SK-N-SH (cell line): ENCODE data around the gene TRAPPC3. TPM values are rescaled to one million over a fixed set of nuclear protein-coding genes. Genes with fewer than 3 reads are reported as not detected.

ENCODE experiments used
- CTCF ChIA-PET: fragments of 300-600, 350-600 bp; formaldehyde crosslinking; extraction: SDS; loops from one replicate; lab custom pipeline; 2021; lab: Yijun Ruan, JAX
- POLR2A ChIA-PET: fragments of 350-600 bp; sonication (Branson Sonifier 250); formaldehyde crosslinking; extraction: SDS; loops from one replicate; lab custom pipeline; 2020; ENCODE audit warnings: antibody characterized with exemption, inconsistent platforms; lab: Yijun Ruan, JAX
- DNase-seq: peaks from one replicate; pipeline ENCODE4 v3.0.0; 2012
- H2AFZ ChIP-seq: fragments of 200-600 bp; sonication (generic); 2 replicates; pipeline ENCODE4 v1.8.1; 2016; ENCODE audit warnings: antibody characterized with exemption, mild to moderate bottlenecking, low read depth
- H3F3A ChIP-seq: fragments of 200-600 bp; sonication (generic); replicated peaks from 2 replicates; pipeline ENCODE3; 2016; ENCODE audit warnings: antibody characterized with exemption, mild to moderate bottlenecking; ENCODE audit not compliant: insufficient read depth
- H3K27ac ChIP-seq, 2 experiments: fragments of 200-500 bp in 1 of 2; fragments of 200-600 bp in 1 of 2; sonication (Bioruptor generic) in 1 of 2; sonication (generic), shearing (Covaris generic) in 1 of 2; 2 replicates each; pipeline versions ENCODE4 v1.5.1 to v1.6.1; 2014 to 2016; ENCODE audit warnings: low read depth in 2 of 2, inconsistent platforms in 1 of 2, low read length in 1 of 2, mild to moderate bottlenecking in 1 of 2, mixed read lengths in 1 of 2
- H3K27me3 ChIP-seq: fragments of 200-600 bp; sonication (generic), shearing (Covaris generic); 2 replicates; pipeline ENCODE4 v1.6.1; 2016; ENCODE audit warnings: mixed run types; ENCODE audit not compliant: insufficient read depth
- H3K36me3 ChIP-seq, 2 experiments: fragments of 200-500 bp in 1 of 2; fragments of 200-600 bp in 1 of 2; sonication (Bioruptor generic) in 1 of 2; sonication (generic) in 1 of 2; replicated peaks in 1 of 2; 2 replicates each; pipeline versions ENCODE3 to v1.5.1; 2014 to 2016; ENCODE audit warnings: low read length in 1 of 2, mild to moderate bottlenecking in 1 of 2; ENCODE audit not compliant: insufficient read depth in 2 of 2, control insufficient read depth in 1 of 2
- H3K4me1 ChIP-seq, 2 experiments: fragments of 200-500 bp in 1 of 2; fragments of 200-600 bp in 1 of 2; sonication (Bioruptor generic) in 1 of 2; sonication (generic), shearing (Covaris generic) in 1 of 2; 2 replicates each; pipeline versions ENCODE4 v1.5.1 to v1.6.1; 2014 to 2016; ENCODE audit warnings: low read depth in 1 of 2, low read length in 1 of 2, mixed run types in 1 of 2; ENCODE audit not compliant: insufficient read depth in 2 of 2, control insufficient read depth in 1 of 2
- H3K4me2 ChIP-seq: fragments of 200-600 bp; sonication (generic), shearing (Covaris generic); 2 replicates; pipeline ENCODE4 v1.6.1; 2017; ENCODE audit warnings: mixed run types
- H3K4me3 ChIP-seq, 2 experiments: fragments of 200-500 bp in 1 of 2; fragments of 200-600 bp in 1 of 2; sonication (Bioruptor generic) in 1 of 2; sonication (generic), shearing (Covaris generic) in 1 of 2; 2 replicates each; pipeline versions ENCODE4 v1.5.1 to v1.8.1; 2014 to 2016; ENCODE audit warnings: low read depth in 2 of 2, inconsistent platforms in 1 of 2, low read length in 1 of 2, mild to moderate bottlenecking in 1 of 2, mixed read lengths in 1 of 2, moderate library complexity in 1 of 2
- H3K79me2 ChIP-seq: fragments of 200-600 bp; sonication (generic); 2 replicates; pipeline ENCODE4 v1.8.1; 2017; ENCODE audit warnings: mild to moderate bottlenecking; ENCODE audit not compliant: insufficient read depth
- H3K9ac ChIP-seq: fragments of 200-600 bp; sonication (generic); 2 replicates; pipeline ENCODE4 v1.6.1; 2017; ENCODE audit warnings: mixed run types
- H3K9me2 ChIP-seq: fragments of 200-600 bp; sonication (generic); 2 replicates; pipeline ENCODE4 v1.6.1; 2017; ENCODE audit warnings: mixed run types
- H3K9me3 ChIP-seq: fragments of 200-600 bp; sonication (generic); 2 replicates; pipeline ENCODE4 v1.6.1; 2017; ENCODE audit warnings: mixed run types, mild to moderate bottlenecking, moderate library complexity
- H4K20me1 ChIP-seq: fragments of 200-600 bp; sonication (generic); 2 replicates; pipeline ENCODE4 v1.6.1; 2017; ENCODE audit warnings: mild to moderate bottlenecking, mixed run types; ENCODE audit not compliant: insufficient read depth
- CTCF ChIP-seq: fragments of 200-600 bp; sonication (generic); IDR thresholded peaks from 2 replicates; pipeline ENCODE4 v1.6.1; 2017; ENCODE audit warnings: antibody characterized with exemption, mild to moderate bottlenecking, moderate library complexity
- EP300 ChIP-seq, 2 experiments: IDR thresholded peaks; 2 replicates each; pipeline versions ENCODE4 v1.4.0 to v1.6.1; 2012; ENCODE audit warnings: borderline replicate concordance in 1 of 2, low read depth in 1 of 2, low read length in 1 of 2
- EZH2phosphoT487 ChIP-seq: fragments of 200-600 bp; sonication (generic); IDR thresholded peaks from 2 replicates; pipeline ENCODE4 v1.6.1; 2017; ENCODE audit warnings: low read depth, mixed run types, mild to moderate bottlenecking, antibody characterized with exemption, moderate library complexity, borderline replicate concordance
- FOXJ3 ChIP-seq: sonication (generic); formaldehyde crosslinking; IDR thresholded peaks from 2 replicates; pipeline ENCODE4 v1.5.1; 2020; ENCODE audit warnings: mild to moderate bottlenecking, missing genetic modification reagents
- GABPA ChIP-seq: IDR thresholded peaks from 2 replicates; pipeline ENCODE4 v1.4.0; 2012; ENCODE audit warnings: low read depth, mild to moderate bottlenecking
- IRF3 ChIP-seq: fragments of 150-350 bp; IDR thresholded peaks from 2 replicates; pipeline ENCODE4 v1.6.1; 2016; ENCODE audit warnings: mild to moderate bottlenecking, low read depth, low read length
- MAX ChIP-seq: IDR thresholded peaks from 2 replicates; pipeline ENCODE4 v1.4.0; 2012; ENCODE audit warnings: low read depth
- MXI1 ChIP-seq: IDR thresholded peaks from 2 replicates; pipeline ENCODE4 v1.6.1; 2012; ENCODE audit warnings: mild to moderate bottlenecking, low read depth, low read length, improper control_type of control experiment
- POLR2AphosphoS5 ChIP-seq: IDR thresholded peaks from 2 replicates; pipeline ENCODE4 v1.6.1; 2012; ENCODE audit warnings: low read depth, low read length
- RFX5 ChIP-seq: IDR thresholded peaks from 2 replicates; pipeline ENCODE4 v1.6.1; 2012; ENCODE audit warnings: mild to moderate bottlenecking, improper control_type of control experiment, low read length
- SIN3A ChIP-seq: IDR thresholded peaks from 2 replicates; pipeline ENCODE4 v1.6.1; 2012; ENCODE audit warnings: low read depth, mild to moderate bottlenecking, low read length, moderate library complexity, borderline replicate concordance
- TAF1 ChIP-seq: IDR thresholded peaks from 2 replicates; pipeline ENCODE4 v1.6.1; 2012; ENCODE audit warnings: low read depth, mild to moderate bottlenecking, low read length, moderate library complexity, borderline replicate concordance
- TCF12 ChIP-seq: IDR thresholded peaks from 2 replicates; pipeline ENCODE4 v1.4.0; 2012
- TEAD4 ChIP-seq: IDR thresholded peaks from 2 replicates; pipeline ENCODE4 v1.4.0; 2012; ENCODE audit warnings: mild to moderate bottlenecking, borderline replicate concordance; ENCODE audit not compliant: insufficient read depth
- USF1 ChIP-seq: IDR thresholded peaks from 2 replicates; pipeline ENCODE4 v1.4.0; 2012; ENCODE audit warnings: low read depth, borderline replicate concordance
- USF2 ChIP-seq: fragments of 150-350 bp; IDR thresholded peaks from 2 replicates; pipeline ENCODE4 v1.6.1; 2017; ENCODE audit warnings: antibody characterized with exemption, low read length, low read depth, borderline replicate concordance
- ZBTB33 ChIP-seq: IDR thresholded peaks from 2 replicates; pipeline ENCODE4 v1.4.0; 2012; ENCODE audit warnings: low read depth, borderline replicate concordance
- WGBS: methylation state at CpG from one replicate; pipeline ENCODE4 v1.1.6; 2017; ENCODE audit warnings: low lambda C conversion rate; 5-methylcytosine and 5-hydroxymethylcytosine counted together
- polyA plus RNA-seq, 3 experiments: library from polyadenylated mRNA; depleted of rRNA; stranded (reverse); fragments of >200 nt; gene quantifications; 2 replicates each; pipeline ENCODE4 v1.2.3, GENCODE V29; 2012

The TRAPPC3 gene
- polyA plus RNA-seq, 1 of the 3 experiments (the other 2 are of a cell fraction), result 149 TPM

DNA sequence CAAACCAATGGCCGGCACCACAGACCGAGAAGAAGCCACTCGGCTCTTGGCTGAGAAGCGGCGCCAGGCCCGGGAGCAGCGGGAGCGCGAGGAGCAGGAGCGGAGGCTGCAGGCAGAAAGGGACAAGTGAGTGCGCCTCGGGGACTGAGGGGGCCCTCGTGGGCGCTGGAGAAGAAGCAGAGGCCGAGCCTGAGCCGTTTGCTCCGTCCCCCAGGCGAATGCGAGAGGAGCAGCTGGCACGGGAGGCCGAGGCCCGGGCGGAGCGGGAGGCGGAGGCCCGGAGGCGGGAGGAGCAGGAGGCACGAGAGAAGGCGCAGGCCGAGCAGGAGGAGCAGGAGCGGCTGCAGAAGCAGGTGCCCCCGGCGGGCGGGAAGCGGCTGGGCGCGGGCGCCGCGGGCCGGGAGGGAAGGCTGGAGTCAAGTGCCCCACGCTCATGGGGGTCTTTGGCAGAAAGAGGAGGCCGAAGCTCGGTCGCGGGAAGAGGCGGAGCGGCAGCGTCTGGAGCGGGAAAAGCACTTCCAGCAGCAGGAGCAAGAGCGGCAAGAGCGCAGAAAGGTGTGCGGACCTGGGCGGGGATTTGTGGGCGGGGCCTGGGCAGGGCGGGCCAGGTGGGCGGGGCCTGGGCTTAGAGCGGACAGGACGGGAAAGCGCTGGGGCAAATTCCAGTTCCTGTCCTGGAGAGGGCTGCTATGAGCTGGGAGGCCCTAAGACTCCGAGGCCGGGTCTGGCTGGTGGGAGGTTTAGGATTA lies 29.4 kb upstream of the TRAPPC3 start (continued):
- TF ChIP-seq ZBTB33, result no peak
- no peak for TF ChIP-seq POLR2AphosphoS5
- TF ChIP-seq EP300 (IDR thresholded peaks at IDR 0.05; ENCODE audit: borderline replicate concordance in 1 of 2, low read depth in 1 of 2, low read length in 1 of 2), result no peak

GRCh38 chr1:36177589-36178431 lies 28.5 kb upstream of the TRAPPC3 start:
- Histone ChIP-seq H3K9me3 (no peaks in the 10 kb centered on the region), H3K9ac (no peak overlapping the region), H3K4me3 (no peak overlapping the region), H2AFZ (no peak overlapping the region), H3K9me2 (no peaks in the 10 kb centered on the region), H3K36me3 (peaks cover 53 to 67% of the 10 kb centered on the region in 2 experiments), H3K79me2 (peaks cover 40% of the 10 kb centered on the region)
- ChIA-PET CTCF (no interaction called here), POLR2A (no interaction called here)
- 99% methylated on average over 17 of the region's 33 CpGs for WGBS
- no peak for TF ChIP-seq EZH2phosphoT487
- TF ChIP-seq GABPA, result no peak
- TF ChIP-seq TCF12, result no peak
- TF ChIP-seq USF1, result no peak
- no peak for TF ChIP-seq MAX
- TF ChIP-seq IRF3, result no peak
- TF ChIP-seq RFX5, result no peak
- TF ChIP-seq EP300 (IDR thresholded peaks at IDR 0.05; ENCODE audit: borderline replicate concordance in 1 of 2, low read depth in 1 of 2, low read length in 1 of 2), result no peak
- TF ChIP-seq CTCF, result no peak
- TF ChIP-seq TEAD4, result no peak
- TF ChIP-seq TAF1, result no peak
- TF ChIP-seq USF2, result no peak
- TF ChIP-seq MXI1, result no peak
- TF ChIP-seq FOXJ3 (CRISPR knock-in tag), result no peak
- TF ChIP-seq SIN3A, result no peak
- TF ChIP-seq, all 33 proteins: peak for 0
- Histone ChIP-seq H3K27me3 (no peaks in the 10 kb centered on the region), H3F3A (peaks cover 14% of the 10 kb centered on the region), H3K27ac (no peak overlapping the region), H4K20me1 (peaks cover 28% of the 10 kb centered on the region; the same call in 1 of the 2 replicates), H3K4me2 (no peak overlapping the region), H3K4me1 (peaks cover 2 to 6% of the 10 kb centered on the region in 2 experiments; a peak in 3 of 4 replicates)
- no peak for DNase-seq
